K562 (cell line): ENCODE results near the gene ZNF213. TPM values are rescaled to one million over a fixed set of nuclear protein-coding genes. Genes with fewer than 3 reads are reported as not detected.

Source experiments
- ATAC-seq: fragments of 200-7000 bp; cut with Tn5 transposase; 3 replicates; pipeline ENCODE4 v1.9.1; 2020; ENCODE audit warnings: moderate library complexity
- BruUV-seq: library from RNA; stranded (reverse); fragments of 400-500 nt; replicated peaks from 2 replicates; lab custom pipeline; 2021; lab: Mats Ljungman, UMichigan
- CTCF ChIA-PET: fragments of 300-600 bp; formaldehyde crosslinking; extraction: SDS; loops from one replicate; lab custom pipeline; 2021; ENCODE audit warnings: low intra/inter-chr PET ratio; lab: Yijun Ruan, JAX
- POLR2A ChIA-PET: fragments of 300-600, 350-650 bp; sonication (Branson Sonifier 250); formaldehyde crosslinking; extraction: SDS; loops from one replicate; lab custom pipeline; 2021; ENCODE audit warnings: antibody characterized with exemption, inconsistent platforms; lab: Yijun Ruan, JAX
- DNase-seq, 4 experiments: peaks; one replicate each; pipeline versions ENCODE4 v3.0.0 to v3.0.0-alpha.2; 2011 to 2018; ENCODE audit warnings: low spot score in 3 of 4, mixed read lengths in 3 of 4; ENCODE audit errors: extremely low read depth in 1 of 4
- FAIRE-seq: peaks from 2 replicates; lab custom pipeline; 2011; peaks lifted over from hg19 to GRCh38; lab: Jason Lieb, UNC
- H2AFZ ChIP-seq: 2 replicates; pipeline ENCODE4 v1.6.0; 2011; ENCODE audit warnings: low read depth, low read length, control low read depth, inconsistent platforms
- H3K27ac ChIP-seq: fragments of 200-600 bp; 3 replicates; pipeline ENCODE4 v1.8.0; 2011; ENCODE audit warnings: low read depth, mild to moderate bottlenecking, control low read depth, inconsistent platforms, low read length, moderate library complexity, mixed read lengths; ENCODE audit errors: extremely low read depth
- H3K27me3 ChIP-seq, 2 experiments: fragments of 300-600 bp in 1 of 2; 2 replicates in 1 of 2; 3 replicates in 1 of 2; pipeline versions ENCODE4 v1.6.0 to v1.8.0; 2011; ENCODE audit warnings: inconsistent platforms in 2 of 2, low read length in 2 of 2, mild to moderate bottlenecking in 1 of 2, mixed read lengths in 1 of 2, moderate library complexity in 1 of 2; ENCODE audit not compliant: control insufficient read depth in 2 of 2, insufficient read depth in 2 of 2
- H3K36me3 ChIP-seq: fragments of 300-600 bp; 3 replicates; pipeline ENCODE4 v1.8.0; 2011; ENCODE audit warnings: mild to moderate bottlenecking, low read length, inconsistent platforms; ENCODE audit not compliant: control insufficient read depth, insufficient read depth
- H3K4me1 ChIP-seq, 2 experiments: fragments of 200-600 bp in 1 of 2; replicated peaks in 1 of 2; 2 replicates in 1 of 2; 3 replicates in 1 of 2; pipeline versions ENCODE4 v1.5.1 to v1.8.0; 2011; ENCODE audit warnings: inconsistent platforms in 2 of 2, low read length in 2 of 2, mild to moderate bottlenecking in 1 of 2, mixed read lengths in 1 of 2, moderate library complexity in 1 of 2; ENCODE audit not compliant: control insufficient read depth in 2 of 2, insufficient read depth in 2 of 2
- H3K4me2 ChIP-seq: 2 replicates; pipeline ENCODE4 v1.6.1; 2011; ENCODE audit warnings: low read length, control low read depth, inconsistent platforms, mixed read lengths; ENCODE audit not compliant: insufficient read depth
- H3K4me3 ChIP-seq: fragments of 200-600 bp; sonication (generic), shearing (Covaris generic); 2 replicates; pipeline ENCODE4 v1.5.1; 2016; ENCODE audit warnings: control low read depth, inconsistent platforms
- H3K79me2 ChIP-seq: fragments of 200-600 bp; 3 replicates; pipeline ENCODE4 v1.8.0; 2011; ENCODE audit warnings: low read length, inconsistent platforms; ENCODE audit not compliant: control insufficient read depth, insufficient read depth
- H3K9ac ChIP-seq, 2 experiments: 2 replicates each; pipeline versions ENCODE4 v1.6.0 to v1.6.1; 2011; ENCODE audit warnings: low read depth in 2 of 2, low read length in 2 of 2, control low read depth in 1 of 2, inconsistent platforms in 1 of 2, mild to moderate bottlenecking in 1 of 2, mixed read lengths in 1 of 2; ENCODE audit not compliant: insufficient read depth in 1 of 2
- H3K9me1 ChIP-seq: one replicate; pipeline ENCODE4 v1.6.0; 2011; ENCODE audit warnings: inconsistent platforms, mild to moderate bottlenecking, low read length, moderate library complexity; ENCODE audit not compliant: control insufficient read depth, insufficient read depth
- H3K9me3 ChIP-seq: replicated peaks from 2 replicates; pipeline ENCODE4 v1.5.1; 2011; ENCODE audit warnings: low read depth, low read length, inconsistent platforms; ENCODE audit not compliant: control insufficient read depth, insufficient read depth
- H4K20me1 ChIP-seq: replicated peaks from 2 replicates; pipeline ENCODE4 v1.6.1; 2011; ENCODE audit warnings: low read length, inconsistent platforms, mixed read lengths; ENCODE audit not compliant: control insufficient read depth, insufficient read depth
- ADNP ChIP-seq: fragments of 200-800 bp; sonication (Bioruptor generic); IDR thresholded peaks from 2 replicates; pipeline ENCODE4 v1.6.1; 2016; ENCODE audit warnings: missing genetic modification characterization, missing compliant biosample characterization
- CEBPB ChIP-seq: fragments of 450-650 bp; IDR thresholded peaks from 2 replicates; pipeline ENCODE4 v1.6.1; 2016; ENCODE audit warnings: missing genetic modification characterization, missing compliant biosample characterization
- FOXK1 ChIP-seq: sonication (generic); formaldehyde crosslinking; IDR thresholded peaks from 2 replicates; pipeline ENCODE4 v1.8.0; 2022; ENCODE audit warnings: missing genetic modification reagents, mild to moderate bottlenecking, borderline replicate concordance
- GABPA ChIP-seq: fragments of 200-800 bp; sonication (Bioruptor generic); conservative IDR thresholded peaks from 2 replicates; pipeline ENCODE4 v1.6.1; 2016; ENCODE audit warnings: low read depth, missing genetic modification characterization, missing compliant biosample characterization
- HMG20A ChIP-seq: fragments of 450-650 bp; formaldehyde crosslinking; conservative IDR thresholded peaks from 2 replicates; pipeline ENCODE4 v1.4.0; 2020; ENCODE audit warnings: mild to moderate bottlenecking, mixed read lengths
- KHSRP ChIP-seq: fragments of 450-650 bp; IDR thresholded peaks from 2 replicates; pipeline ENCODE4 v1.6.1; 2017
- MAX ChIP-seq: sonication (generic); formaldehyde crosslinking; IDR thresholded peaks from 2 replicates; pipeline ENCODE4 v1.9.0; 2022; ENCODE audit warnings: mild to moderate bottlenecking, missing genetic modification reagents
- PCBP2 ChIP-seq: fragments of 200-400 bp; formaldehyde crosslinking; IDR thresholded peaks from 2 replicates; pipeline ENCODE4 v1.6.1; 2018; ENCODE audit warnings: low read length, low read depth, mild to moderate bottlenecking, moderate library complexity; ENCODE audit not compliant: poor library complexity, severe bottlenecking
- POLR2B ChIP-seq: fragments of 450-650 bp; IDR thresholded peaks from 2 replicates; pipeline ENCODE4 v1.6.1; 2018; ENCODE audit warnings: low read depth; ENCODE audit not compliant: partially characterized antibody
- RBFOX2 ChIP-seq: fragments of 200-400 bp; formaldehyde crosslinking; IDR thresholded peaks from 2 replicates; pipeline ENCODE4 v1.6.1; 2017; ENCODE audit warnings: low read depth, mild to moderate bottlenecking, low read length, moderate library complexity
- SLC30A9 ChIP-seq: fragments of 250-450 bp; sonication (Bioruptor Pico); IDR thresholded peaks from 2 replicates; pipeline ENCODE4 v1.8.0; 2022; ENCODE audit warnings: mild to moderate bottlenecking, moderate library complexity
- WHSC1 ChIP-seq: IDR thresholded peaks from one replicate; pipeline ENCODE4 v1.6.1; 2012; ENCODE audit warnings: low read length, control low read depth, inconsistent platforms
- ZNF212 ChIP-seq: fragments of 450-650 bp; formaldehyde crosslinking; IDR thresholded peaks from 2 replicates; pipeline ENCODE4 v1.4.0; 2020; ENCODE audit warnings: mild to moderate bottlenecking
- ZNF551 ChIP-seq: fragments of 250-450 bp; sonication (Bioruptor Pico); IDR thresholded peaks from 2 replicates; pipeline ENCODE4 v1.5.0; 2021; ENCODE audit warnings: mild to moderate bottlenecking, moderate library complexity
- ZNF695 ChIP-seq: fragments of 450-650 bp; formaldehyde crosslinking; IDR thresholded peaks from 2 replicates; pipeline ENCODE4 v1.4.0; 2020; ENCODE audit warnings: mild to moderate bottlenecking, moderate library complexity
- WGBS: fragments of 100-300 bp; shearing (Covaris generic); methylation state at CpG from one replicate; pipeline ENCODE4 v1.1.6; 2016; ENCODE audit warnings: low coverage, mixed read lengths; ENCODE audit not compliant: insufficient coverage; ENCODE audit errors: missing lambda C conversion rate; 5-methylcytosine and 5-hydroxymethylcytosine counted together
- in situ Hi-C: fragments of 300-500 bp; cut with MboI; formaldehyde crosslinking; loops from 4 replicates; pipeline ENCODE4 v1.15.0; 2018; ENCODE audit warnings: inconsistent platforms, mixed read lengths
- intact Hi-C: fragments of 100-400 bp; cut with micrococcal nuclease; formaldehyde crosslinking; loops from 2 replicates; pipeline ENCODE4 v1.14.2; 2022
- polyA plus RNA-seq, 8 experiments: library from polyadenylated mRNA; depleted of rRNA in 4 of 8; stranded (reverse) in 5 of 8; unstranded in 3 of 8; fragments of >200 nt; fragmentation: Nextera tagmentation in 2 of 8; fragmentation: Illumina TruSeq in 1 of 8; extraction: Ambion mirVana in 2 of 8; extraction: Trizol in 1 of 8; gene quantifications; 2 replicates each; pipeline versions ENCODE4 v1.2.1 to v1.2.3, GENCODE V29; 2011 to 2014; ENCODE audit warnings: inconsistent platforms in 1 of 8, missing spikeins in 1 of 8
- total RNA-seq, 7 experiments: library from RNA; depleted of rRNA in 6 of 7; stranded (reverse); fragments of >200 nt in 6 of 7; fragmentation: Illumina TruSeq in 2 of 7; extraction: Trizol in 2 of 7; gene quantifications; 2 replicates each; pipeline versions ENCODE4 v1.2.1 to v1.2.3, GENCODE V29; 2011 to 2021; ENCODE audit warnings: low replicate concordance in 1 of 7
- TF ChIP-seq, protein P1 (sequence below): fragments of 250-450 bp; sonication (Bioruptor Pico); IDR thresholded peaks from 2 replicates; pipeline ENCODE4 v1.8.0; 2022; ENCODE audit warnings: moderate library complexity, mild to moderate bottlenecking, inconsistent platforms
- TF ChIP-seq, protein P2 (sequence below), 3 experiments: fragments of 200-800 bp in 1 of 3; fragments of 250-450 bp in 1 of 3; fragments of 450-650 bp in 1 of 3; sonication (Bioruptor Pico) in 1 of 3; sonication (Bioruptor generic) in 1 of 3; formaldehyde crosslinking in 1 of 3; IDR thresholded peaks; 2 replicates each; pipeline versions ENCODE4 v1.6.1 to v1.8.0; 2016 to 2022; ENCODE audit warnings: mild to moderate bottlenecking in 2 of 3, missing genetic modification characterization in 2 of 3, missing compliant biosample characterization in 1 of 3, moderate library complexity in 1 of 3

ZNF213 gene
- total and polyA plus RNA-seq, 9 of the 15 experiments (the other 6 are each of a cell fraction or from before 2014, with no cell fraction given): 0.49 to 10.0 (median 1.8) TPM

DNA sequence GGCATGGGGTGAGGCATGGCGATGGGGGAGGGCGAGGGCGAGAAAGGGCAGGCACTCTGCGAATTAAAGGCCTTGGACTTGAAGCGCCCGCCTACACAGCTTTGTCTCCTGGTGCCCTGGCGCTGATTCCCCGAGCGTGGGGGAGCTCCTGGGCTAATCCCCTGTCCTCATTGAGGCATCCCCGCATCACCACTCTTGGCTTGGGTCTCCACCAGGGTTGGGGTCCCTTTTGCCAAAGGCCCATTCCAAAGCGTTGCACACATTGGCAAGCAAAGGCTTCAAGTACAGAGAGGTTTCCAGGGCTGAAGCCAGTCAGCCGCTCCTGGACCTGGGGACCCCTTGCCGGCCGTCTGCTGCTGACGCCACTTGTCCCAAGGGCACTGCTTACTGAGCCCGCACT is 14.4 kb upstream of the ZNF213 start:
- H3K27ac ChIP-seq: no peak overlapping the region
- H3K9ac ChIP-seq: peak overlapping the region in 1 of 2 experiments; percentile 53; a peak in 1 of 4 replicates
- H2AFZ ChIP-seq: no peak overlapping the region
- ATAC-seq: no peak
- H3K79me2 ChIP-seq: no peaks in the 10 kb centered on the region
- FAIRE-seq: no peak
- DNase-seq: no peak
- H3K27me3 ChIP-seq: no peaks in the 10 kb centered on the region
- CTCF ChIA-PET: no interaction called here
- peaks cover 9 to 32% of the 10 kb centered on the region in 2 experiments for H3K4me1 ChIP-seq
- intact Hi-C loops: no loop called here
- H3K9me3 ChIP-seq: no peaks in the 10 kb centered on the region
- no peak overlapping the region for H3K4me3 ChIP-seq
- in situ Hi-C loops: no loop called here
- no TSS peak for BruUV-seq
- no peaks in the 10 kb centered on the region for H3K9me1 ChIP-seq
- POLR2A ChIA-PET: interaction anchor here (1.3 to 1.4 kb wide), 2 partner anchors 8 to 9 kb away, joined by 5 read pairs; partner anchors contain the start of gene ZNF205
- H3K4me2 ChIP-seq: no peak overlapping the region
- WGBS: 82% methylated on average over 10 of the region's 16 CpGs
- no peaks in the 10 kb centered on the region for H4K20me1 ChIP-seq
- H3K36me3 ChIP-seq: peaks cover 17% of the 10 kb centered on the region; the same call in 1 of the 3 replicates
- TF ChIP-seq ZNF695: no peak
- no peak for TF ChIP-seq KHSRP
- TF ChIP-seq, protein P1, sequence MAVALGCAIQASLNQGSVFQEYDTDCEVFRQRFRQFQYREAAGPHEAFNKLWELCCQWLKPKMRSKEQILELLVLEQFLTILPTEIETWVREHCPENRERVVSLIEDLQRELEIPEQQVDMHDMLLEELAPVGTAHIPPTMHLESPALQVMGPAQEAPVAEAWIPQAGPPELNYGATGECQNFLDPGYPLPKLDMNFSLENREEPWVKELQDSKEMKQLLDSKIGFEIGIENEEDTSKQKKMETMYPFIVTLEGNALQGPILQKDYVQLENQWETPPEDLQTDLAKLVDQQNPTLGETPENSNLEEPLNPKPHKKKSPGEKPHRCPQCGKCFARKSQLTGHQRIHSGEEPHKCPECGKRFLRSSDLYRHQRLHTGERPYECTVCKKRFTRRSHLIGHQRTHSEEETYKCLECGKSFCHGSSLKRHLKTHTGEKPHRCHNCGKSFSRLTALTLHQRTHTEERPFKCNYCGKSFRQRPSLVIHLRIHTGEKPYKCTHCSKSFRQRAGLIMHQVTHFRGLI: no peak
- no peak for TF ChIP-seq PCBP2
- TF ChIP-seq POLR2B: no peak
- TF ChIP-seq WHSC1: no peak
- no peak for TF ChIP-seq ZNF212 (CRISPR knock-in tag)
- no peak for TF ChIP-seq CEBPB (tag)
- no peak for TF ChIP-seq HMG20A (CRISPR knock-in tag)
- TF ChIP-seq ADNP: no peak
- TF ChIP-seq SLC30A9 (CRISPR knock-in tag): no peak
- no peak for TF ChIP-seq GABPA
- no peak for TF ChIP-seq RBFOX2
- no peak for TF ChIP-seq FOXK1 (CRISPR knock-in tag)
- no peak for TF ChIP-seq ZNF551
- TF ChIP-seq MAX: no peak
- TF ChIP-seq, protein P2, sequence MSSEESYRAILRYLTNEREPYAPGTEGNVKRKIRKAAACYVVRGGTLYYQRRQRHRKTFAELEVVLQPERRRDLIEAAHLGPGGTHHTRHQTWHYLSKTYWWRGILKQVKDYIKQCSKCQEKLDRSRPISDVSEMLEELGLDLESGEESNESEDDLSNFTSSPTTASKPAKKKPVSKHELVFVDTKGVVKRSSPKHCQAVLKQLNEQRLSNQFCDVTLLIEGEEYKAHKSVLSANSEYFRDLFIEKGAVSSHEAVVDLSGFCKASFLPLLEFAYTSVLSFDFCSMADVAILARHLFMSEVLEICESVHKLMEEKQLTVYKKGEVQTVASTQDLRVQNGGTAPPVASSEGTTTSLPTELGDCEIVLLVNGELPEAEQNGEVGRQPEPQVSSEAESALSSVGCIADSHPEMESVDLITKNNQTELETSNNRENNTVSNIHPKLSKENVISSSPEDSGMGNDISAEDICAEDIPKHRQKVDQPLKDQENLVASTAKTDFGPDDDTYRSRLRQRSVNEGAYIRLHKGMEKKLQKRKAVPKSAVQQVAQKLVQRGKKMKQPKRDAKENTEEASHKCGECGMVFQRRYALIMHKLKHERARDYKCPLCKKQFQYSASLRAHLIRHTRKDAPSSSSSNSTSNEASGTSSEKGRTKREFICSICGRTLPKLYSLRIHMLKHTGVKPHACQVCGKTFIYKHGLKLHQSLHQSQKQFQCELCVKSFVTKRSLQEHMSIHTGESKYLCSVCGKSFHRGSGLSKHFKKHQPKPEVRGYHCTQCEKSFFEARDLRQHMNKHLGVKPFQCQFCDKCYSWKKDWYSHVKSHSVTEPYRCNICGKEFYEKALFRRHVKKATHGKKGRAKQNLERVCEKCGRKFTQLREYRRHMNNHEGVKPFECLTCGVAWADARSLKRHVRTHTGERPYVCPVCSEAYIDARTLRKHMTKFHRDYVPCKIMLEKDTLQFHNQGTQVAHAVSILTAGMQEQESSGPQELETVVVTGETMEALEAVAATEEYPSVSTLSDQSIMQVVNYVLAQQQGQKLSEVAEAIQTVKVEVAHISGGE (CRISPR knock-in tag; IDR thresholded peaks at IDR 0.05): no peak
